Mesenchymal stem cell (in vitro differentiated cells and primary cell): ENCODE results near the gene RNF166.

Experiments
- DNase-seq: peaks from one replicate; pipeline ENCODE4 v3.0.0-alpha.2; 2013
- H2AFZ ChIP-seq: one replicate; pipeline ENCODE4 v1.6.1; 2013; ENCODE audit warnings: low read depth, mild to moderate bottlenecking, control low read depth, inconsistent platforms, low read length, moderate library complexity
- H2AK5ac ChIP-seq: 2 replicates; pipeline ENCODE4 v1.6.1; 2013; ENCODE audit warnings: low read length, moderate library complexity, mild to moderate bottlenecking, inconsistent platforms; ENCODE audit not compliant: severe bottlenecking
- H2BK120ac ChIP-seq: one replicate; pipeline ENCODE4 v1.6.1; 2013; ENCODE audit warnings: low read depth, mild to moderate bottlenecking, inconsistent platforms, low read length, moderate library complexity
- H2BK12ac ChIP-seq, 2 experiments: one replicate each; pipeline ENCODE4 v1.6.1; 2013; ENCODE audit warnings: inconsistent platforms in 2 of 2, low read length in 2 of 2, mild to moderate bottlenecking in 2 of 2, moderate library complexity in 2 of 2, control low read depth in 1 of 2
- H2BK15ac ChIP-seq: one replicate; pipeline ENCODE4 v1.6.1; 2013; ENCODE audit warnings: mild to moderate bottlenecking, low read depth, inconsistent platforms; ENCODE audit not compliant: poor library complexity, severe bottlenecking
- H2BK5ac ChIP-seq: 2 replicates; pipeline ENCODE4 v1.6.1; 2013; ENCODE audit warnings: low read depth, mild to moderate bottlenecking, low read length, control low read depth, inconsistent platforms; ENCODE audit not compliant: poor library complexity, severe bottlenecking
- H3K14ac ChIP-seq, 2 experiments: one replicate each; pipeline ENCODE4 v1.6.1; 2013; ENCODE audit warnings: inconsistent platforms in 2 of 2, low read length in 2 of 2, control low read depth in 1 of 2, mild to moderate bottlenecking in 1 of 2, moderate library complexity in 1 of 2
- H3K18ac ChIP-seq, 2 experiments: one replicate each; pipeline ENCODE4 v1.6.1; 2013; ENCODE audit warnings: inconsistent platforms in 2 of 2, low read length in 2 of 2, control low read depth in 1 of 2, low read depth in 1 of 2, mild to moderate bottlenecking in 1 of 2
- H3K23ac ChIP-seq, 2 experiments: one replicate each; pipeline ENCODE4 v1.6.1; 2013; ENCODE audit warnings: inconsistent platforms in 2 of 2, low read length in 2 of 2, mild to moderate bottlenecking in 2 of 2, moderate library complexity in 2 of 2, control low read depth in 1 of 2
- H3K27ac ChIP-seq: 2 replicates; pipeline ENCODE4 v1.5.1; 2013; ENCODE audit warnings: mild to moderate bottlenecking, moderate library complexity, low read length, control low read depth, inconsistent platforms; ENCODE audit not compliant: poor library complexity, severe bottlenecking
- H3K27me3 ChIP-seq, 2 experiments: 2 replicates each; pipeline versions ENCODE4 v1.6.1 to v1.7.0; 2013; ENCODE audit warnings: low read length in 2 of 2, mild to moderate bottlenecking in 2 of 2, moderate library complexity in 2 of 2, control low read depth in 1 of 2, inconsistent platforms in 1 of 2; ENCODE audit not compliant: control insufficient read depth in 1 of 2, insufficient read depth in 1 of 2
- H3K36me3 ChIP-seq, 2 experiments: 2 replicates each; pipeline versions ENCODE4 v1.6.1 to v1.7.0; 2013; ENCODE audit warnings: low read length in 2 of 2, control low read depth in 1 of 2, inconsistent platforms in 1 of 2, low read depth in 1 of 2, mild to moderate bottlenecking in 1 of 2; ENCODE audit not compliant: insufficient read depth in 2 of 2, control insufficient read depth in 1 of 2
- H3K4ac ChIP-seq, 2 experiments: one replicate each; pipeline ENCODE4 v1.6.1; 2013; ENCODE audit warnings: inconsistent platforms in 2 of 2, low read length in 2 of 2, mild to moderate bottlenecking in 2 of 2, moderate library complexity in 2 of 2, control low read depth in 1 of 2, low read depth in 1 of 2
- H3K4me1 ChIP-seq: 2 replicates; pipeline ENCODE4 v1.6.1; 2013; ENCODE audit warnings: low read depth, low read length, control low read depth; ENCODE audit not compliant: control insufficient read depth, insufficient read depth
- H3K4me2 ChIP-seq: 2 replicates; pipeline ENCODE4 v1.6.1; 2013; ENCODE audit warnings: low read length, mild to moderate bottlenecking, inconsistent platforms; ENCODE audit not compliant: poor library complexity, severe bottlenecking
- H3K4me3 ChIP-seq, 2 experiments: 2 replicates each; pipeline versions ENCODE4 v1.5.1 to v1.7.0; 2013; ENCODE audit warnings: low read length in 2 of 2, mild to moderate bottlenecking in 2 of 2, control low read depth in 1 of 2, low read depth in 1 of 2; ENCODE audit not compliant: insufficient read depth in 1 of 2
- H3K79me1 ChIP-seq: replicated peaks from 2 replicates; pipeline ENCODE4 v1.6.1; 2013; ENCODE audit warnings: mild to moderate bottlenecking, control low read depth, low read length, inconsistent platforms; ENCODE audit not compliant: poor library complexity, severe bottlenecking
- H3K9ac ChIP-seq: 2 replicates; pipeline ENCODE4 v1.7.0; 2013; ENCODE audit warnings: mild to moderate bottlenecking, low read length, moderate library complexity
- H3K9me3 ChIP-seq: 2 replicates; pipeline ENCODE4 v1.7.0; 2013; ENCODE audit warnings: mild to moderate bottlenecking, low read length; ENCODE audit not compliant: control insufficient read depth
- H4K8ac ChIP-seq: one replicate; pipeline ENCODE4 v1.6.1; 2013; ENCODE audit warnings: inconsistent platforms, mild to moderate bottlenecking, low read length, moderate library complexity
- H4K91ac ChIP-seq: one replicate; pipeline ENCODE4 v1.6.1; 2013; ENCODE audit warnings: mild to moderate bottlenecking, low read length, inconsistent platforms
- WGBS: methylation state at CpG from one replicate; pipeline ENCODE4 v1.1.7; 2013; ENCODE audit warnings: mixed read lengths; 5-methylcytosine and 5-hydroxymethylcytosine counted together

The RNF166 gene

GRCh38 chr16:88741368-88741767 is 35.2 kb upstream of the RNF166 start:
- Histone ChIP-seq H3K9me3 (no peaks in the 10 kb centered on the region), H2BK15ac (no peak overlapping the region), H3K4me1 (peaks cover 32% of the 10 kb centered on the region), H3K9ac (no peak overlapping the region), H3K14ac (no peak overlapping the region), H2BK5ac (no peak overlapping the region), H2BK12ac (no peak overlapping the region), H2AK5ac (no peak overlapping the region), H4K91ac (no peak overlapping the region), H3K27me3 (no peaks in the 10 kb centered on the region), H3K4me2 (no peak overlapping the region), H3K27ac (no peak overlapping the region), H3K4ac (no peak overlapping the region), H2AFZ (no peak overlapping the region), H3K23ac (no peak overlapping the region), H3K79me1 (peaks cover 27% of the 10 kb centered on the region), H4K8ac (no peak overlapping the region), H3K18ac (no peak overlapping the region), H3K36me3 (peaks cover 29 to 89% of the 10 kb centered on the region in 2 experiments), H3K4me3 (no peak overlapping the region), H2BK120ac (no peak overlapping the region)
- WGBS = 97% methylated on average over 16 of the region's 17 CpGs
- no peak for DNase-seq

GRCh38 chr16:88740727-88741055 is 34.5 kb upstream of the RNF166 start:
- H2BK120ac ChIP-seq = no peak overlapping the region
- H3K4me3 ChIP-seq = no peak overlapping the region
- H3K18ac ChIP-seq = no peak overlapping the region
- no peak overlapping the region for H3K23ac ChIP-seq
- no peak overlapping the region for H2AK5ac ChIP-seq
- WGBS = 94% methylated on average over 12 of the region's 12 CpGs
- no peak overlapping the region for H3K27ac ChIP-seq
- peaks cover 34 to 91% of the 10 kb centered on the region in 2 experiments for H3K36me3 ChIP-seq
- H3K4ac ChIP-seq = no peak overlapping the region
- no peak overlapping the region for H4K91ac ChIP-seq
- no peak overlapping the region for H2BK15ac ChIP-seq
- no peak overlapping the region for H3K9ac ChIP-seq
- H3K4me1 ChIP-seq = peaks cover 32% of the 10 kb centered on the region
- no peak overlapping the region for H4K8ac ChIP-seq
- no peak overlapping the region for H2BK5ac ChIP-seq
- peaks cover 26% of the 10 kb centered on the region for H3K79me1 ChIP-seq
- no peaks in the 10 kb centered on the region for H3K27me3 ChIP-seq
- H2BK12ac ChIP-seq = no peak overlapping the region
- H2AFZ ChIP-seq = no peak overlapping the region
- H3K14ac ChIP-seq = no peak overlapping the region
- no peaks in the 10 kb centered on the region for H3K9me3 ChIP-seq
- H3K4me2 ChIP-seq = no peak overlapping the region
- DNase-seq = no peak

- H4K91ac ChIP-seq = no peak overlapping the region
- no peak overlapping the region for H2BK120ac ChIP-seq
- H4K8ac ChIP-seq = no peak overlapping the region
- no peak overlapping the region for H2AFZ ChIP-seq
- H3K18ac ChIP-seq = no peak overlapping the region
- H3K79me1 ChIP-seq = peaks cover 25% of the 10 kb centered on the region
- no peak overlapping the region for H2AK5ac ChIP-seq
- 96% methylated on average over 33 of the region's 33 CpGs for WGBS
- DNase-seq = no peak
- no peak overlapping the region for H3K27ac ChIP-seq
- H3K4me3 ChIP-seq = no peak overlapping the region
- H3K36me3 ChIP-seq = peaks cover 39 to 94% of the 10 kb centered on the region in 2 experiments
- no peak overlapping the region for H3K9ac ChIP-seq
- H3K27me3 ChIP-seq = no peaks in the 10 kb centered on the region
- H3K4ac ChIP-seq = no peak overlapping the region
- no peak overlapping the region for H2BK15ac ChIP-seq
- H2BK12ac ChIP-seq = no peak overlapping the region
- no peaks in the 10 kb centered on the region for H3K9me3 ChIP-seq
- no peak overlapping the region for H3K14ac ChIP-seq
- H3K23ac ChIP-seq = no peak overlapping the region
- H3K4me1 ChIP-seq = peaks cover 32% of the 10 kb centered on the region
- no peak overlapping the region for H3K4me2 ChIP-seq
- no peak overlapping the region for H2BK5ac ChIP-seq
Measured at GRCh38 chr16:88739977-88740726, 33.9 kb upstream of the RNF166 start.

- no peak overlapping the region for H3K4ac ChIP-seq
- 93% methylated on average over 22 of the region's 22 CpGs for WGBS
- no peak overlapping the region for H4K91ac ChIP-seq
- no peak overlapping the region for H2BK120ac ChIP-seq
- no peak overlapping the region for H2BK15ac ChIP-seq
- H3K18ac ChIP-seq = no peak overlapping the region
- H3K14ac ChIP-seq = no peak overlapping the region
- no peak overlapping the region for H3K4me3 ChIP-seq
- H3K23ac ChIP-seq = no peak overlapping the region
- no peak for DNase-seq
- H3K36me3 ChIP-seq = peaks cover 47 to 95% of the 10 kb centered on the region in 2 experiments
- H3K4me2 ChIP-seq = no peak overlapping the region
- no peak overlapping the region for H2AFZ ChIP-seq
- H3K9ac ChIP-seq = no peak overlapping the region
- H2BK5ac ChIP-seq = no peak overlapping the region
- H3K4me1 ChIP-seq = peaks cover 31% of the 10 kb centered on the region
- H2BK12ac ChIP-seq = no peak overlapping the region
- H4K8ac ChIP-seq = no peak overlapping the region
- H2AK5ac ChIP-seq = no peak overlapping the region
- H3K27me3 ChIP-seq = no peaks in the 10 kb centered on the region
- no peaks in the 10 kb centered on the region for H3K9me3 ChIP-seq
- H3K79me1 ChIP-seq = peaks cover 20% of the 10 kb centered on the region
- no peak overlapping the region for H3K27ac ChIP-seq
Measured at GRCh38 chr16:88739139-88739976, 33.1 kb upstream of the RNF166 start.
